Measurements from ENCODE around the gene KRABD2.
"Not testable (repeated sequence)": the region's sequence is repeated elsewhere in the genome, so short reads cannot be mapped to it uniquely, and the experiment has no call there.

Gene KRABD2

DNA sequence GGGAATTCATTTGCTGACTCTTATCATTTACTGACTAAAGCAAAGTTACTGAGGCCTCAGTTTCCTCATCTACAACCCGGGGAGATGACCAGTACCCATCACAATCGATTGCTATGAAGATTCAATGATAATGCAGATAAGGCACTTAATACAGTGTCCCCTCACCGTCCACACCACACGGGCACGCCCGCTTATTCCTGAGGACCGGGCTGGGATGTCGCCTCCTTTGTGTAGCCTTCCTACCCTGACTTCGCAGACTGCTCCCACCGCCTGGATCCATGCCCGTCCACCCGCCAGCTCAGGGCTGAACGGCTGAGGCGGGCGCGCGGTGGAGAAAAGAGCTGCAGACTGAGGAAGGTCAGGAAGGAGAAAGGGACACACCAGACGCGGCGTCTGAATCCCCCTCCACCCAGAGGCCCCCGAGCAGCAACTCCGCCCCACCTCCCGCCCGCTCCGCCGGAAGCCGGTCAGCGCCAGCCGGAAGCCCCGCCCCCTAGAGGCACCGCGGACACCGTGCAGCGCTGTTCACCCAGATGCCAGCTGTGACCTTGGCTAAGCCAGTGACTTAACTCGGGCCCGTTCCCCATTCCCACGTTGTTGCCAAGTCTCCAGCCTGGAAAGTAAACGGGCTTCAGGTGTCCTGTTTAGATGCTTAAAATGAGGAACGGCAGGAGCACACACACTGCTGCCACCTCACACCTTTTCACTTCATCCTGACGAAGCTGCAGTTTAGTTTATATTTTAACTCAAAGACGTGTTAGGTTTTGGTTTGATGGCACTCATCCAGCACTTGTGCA is at the start of gene KRABD2:
KRABD2 (minus strand) TSS at position 434 of the 797 bp plus-strand sequence.
- DNase-seq (ENCODE audit: low read depth in 2 of 2, low spot score in 1 of 2): peak; percentile 77 to 82

DNA sequence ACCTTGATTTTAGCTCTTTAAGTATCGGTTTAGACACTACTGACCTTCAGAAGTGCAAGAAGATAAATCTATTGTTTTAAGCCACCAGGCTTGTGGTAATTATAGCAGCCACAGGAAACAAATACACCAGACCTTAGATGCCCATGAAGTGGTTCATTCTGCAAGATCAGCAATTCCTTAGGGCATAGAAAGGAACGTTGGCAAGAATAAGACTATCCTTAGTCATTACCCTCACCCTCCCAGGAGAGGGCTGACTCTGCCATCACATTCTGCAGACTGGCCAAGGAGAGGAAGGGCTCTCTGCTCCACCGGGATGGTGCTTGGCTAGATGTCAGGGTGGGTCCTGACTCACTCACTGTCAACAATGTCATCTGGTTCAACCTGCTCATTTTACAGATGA is 45.1 kb upstream of the KRABD2 start:
- DNase-seq (ENCODE audit: low read depth in 2 of 2, low spot score in 1 of 2): no peak

GRCh38 chr17:8420041-8420934 is 43.8 kb upstream of the KRABD2 start:
- DNase-seq (ENCODE audit: low read depth in 2 of 2, low spot score in 1 of 2): no peak

DNA sequence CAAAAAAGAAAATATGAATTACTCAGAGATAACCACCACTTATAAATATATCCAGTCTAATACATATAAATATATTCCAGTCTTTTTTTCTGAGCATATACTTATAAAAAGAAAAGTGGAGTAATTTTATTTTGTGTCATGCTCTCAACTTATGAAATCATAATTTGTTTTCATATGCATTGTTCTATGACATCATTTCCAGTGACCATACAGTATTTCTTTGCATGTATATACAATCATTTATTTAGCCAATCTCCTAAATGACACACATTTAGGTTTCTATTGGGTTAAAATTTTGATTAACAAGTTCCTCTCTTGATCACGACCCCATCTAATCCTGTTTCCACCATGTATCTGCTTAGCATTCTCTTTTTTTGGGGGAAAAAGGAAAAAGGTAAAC is 42.8 kb upstream of the KRABD2 start:
- DNase-seq (ENCODE audit: low read depth in 2 of 2, low spot score in 1 of 2): no peak

DNA sequence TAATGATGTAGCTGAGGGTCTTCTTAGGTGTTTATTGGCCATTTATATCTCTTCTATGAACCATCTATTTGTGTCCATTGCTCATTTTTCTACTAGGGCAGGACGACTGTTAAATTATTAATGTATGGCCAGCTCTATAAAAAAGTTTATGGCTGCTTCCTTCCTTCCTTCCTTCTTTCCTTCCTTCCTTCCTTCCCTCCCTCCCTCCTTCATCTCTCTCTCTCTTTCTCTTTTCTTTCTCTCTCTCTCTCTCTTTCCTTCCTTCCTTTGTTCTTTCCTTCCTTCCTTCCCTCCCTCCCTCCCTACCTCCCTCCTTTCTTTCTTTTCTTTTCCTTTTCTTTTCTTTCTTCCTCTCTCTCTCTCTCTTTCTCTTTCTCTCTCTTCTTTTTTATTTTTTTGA is 42.0 kb upstream of the KRABD2 start:
- no peak for DNase-seq (ENCODE audit: low read depth in 2 of 2, low spot score in 1 of 2)

DNA sequence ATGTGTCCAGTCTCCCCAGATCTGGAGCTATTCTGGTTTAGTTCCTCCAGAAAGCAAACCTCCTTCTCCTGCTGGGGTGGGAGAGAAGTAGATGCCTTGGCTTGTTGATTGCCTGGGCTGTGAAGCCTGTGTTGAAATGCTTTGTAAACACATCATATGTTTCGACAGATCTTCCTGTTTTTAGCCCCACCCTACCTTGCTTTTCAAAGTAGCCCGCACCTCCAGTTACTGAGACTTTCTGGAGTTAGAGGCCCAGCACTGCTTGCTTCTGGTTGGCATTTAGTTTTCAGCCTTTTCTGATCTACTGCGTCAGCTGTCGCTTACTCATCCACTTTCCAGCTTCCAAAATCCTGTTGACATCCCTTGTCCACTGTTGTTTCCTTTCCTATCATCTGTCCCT is 41.3 kb upstream of the KRABD2 start:
- no peak for DNase-seq (ENCODE audit: low read depth in 2 of 2, low spot score in 1 of 2)

DNA sequence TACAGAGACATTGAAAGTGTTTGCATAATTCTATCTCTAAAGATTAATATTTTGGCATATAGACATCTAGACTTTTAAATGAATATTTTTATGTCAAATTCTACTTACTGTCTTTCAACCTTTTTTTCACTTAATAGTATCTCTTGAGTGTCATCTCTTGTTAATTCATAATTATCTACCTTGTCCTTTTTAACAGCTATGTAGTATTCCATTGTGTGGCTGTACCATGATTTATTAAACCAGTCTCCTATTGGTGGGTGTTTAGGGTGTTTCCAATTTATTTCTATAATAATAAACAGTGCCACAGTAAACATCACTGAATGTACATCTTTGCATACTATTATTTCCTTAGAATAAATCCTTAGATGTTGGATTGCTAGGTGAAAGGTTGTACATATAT is 37.4 kb upstream of the KRABD2 start:
- DNase-seq (ENCODE audit: low read depth in 2 of 2, low spot score in 1 of 2): no peak

DNA sequence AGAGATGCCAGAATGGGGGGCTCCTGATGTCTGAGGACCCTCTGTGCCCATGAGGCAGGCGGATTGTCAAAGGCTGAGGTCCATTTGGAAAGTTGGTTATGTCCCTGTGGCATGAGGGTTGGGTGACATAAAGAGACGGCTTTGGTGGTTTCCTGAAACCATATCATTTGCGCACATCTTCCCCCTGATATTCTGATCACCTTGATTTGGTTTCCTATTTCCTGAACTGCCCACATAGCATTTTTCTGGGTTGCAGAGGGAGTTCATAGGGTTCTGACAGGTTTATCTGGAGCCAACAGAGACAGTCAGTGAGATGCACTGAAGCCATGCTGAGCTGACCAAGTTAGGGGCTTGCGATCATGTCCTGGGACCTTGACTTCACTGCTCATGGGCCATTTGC is 36.8 kb upstream of the KRABD2 start:
- DNase-seq (ENCODE audit: low read depth in 2 of 2, low spot score in 1 of 2): no peak

DNA sequence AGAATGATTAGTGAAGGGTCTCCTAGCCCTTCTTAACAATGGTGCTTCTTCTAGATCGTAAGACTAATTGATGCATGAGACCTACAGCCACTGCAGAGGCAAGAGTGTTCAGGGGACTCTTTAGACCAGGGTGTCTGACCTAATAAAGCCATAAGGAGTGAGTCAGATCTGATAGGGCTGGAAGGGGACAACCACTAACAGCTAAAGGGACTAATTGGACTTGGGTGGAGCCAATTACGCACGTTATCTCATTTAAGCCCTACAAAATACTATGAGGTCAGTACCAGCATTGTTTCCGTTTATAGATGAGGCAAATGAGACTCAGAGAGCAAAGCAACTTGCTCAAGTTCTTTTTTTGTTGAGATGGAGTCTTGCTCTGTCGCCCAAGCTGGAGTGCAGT is 35.6 kb upstream of the KRABD2 start:
- DNase-seq (ENCODE audit: low read depth in 2 of 2, low spot score in 1 of 2): no peak

GRCh38 chr17:8410883-8411238 is 34.4 kb upstream of the KRABD2 start:
- DNase-seq (ENCODE audit: low read depth in 2 of 2, low spot score in 1 of 2): no peak

- peak; percentile 50 to 66 for DNase-seq (ENCODE audit: low read depth in 2 of 2, low spot score in 1 of 2)
Measured at GRCh38 chr17:8409966-8410882, 33.7 kb upstream of the KRABD2 start.

DNA sequence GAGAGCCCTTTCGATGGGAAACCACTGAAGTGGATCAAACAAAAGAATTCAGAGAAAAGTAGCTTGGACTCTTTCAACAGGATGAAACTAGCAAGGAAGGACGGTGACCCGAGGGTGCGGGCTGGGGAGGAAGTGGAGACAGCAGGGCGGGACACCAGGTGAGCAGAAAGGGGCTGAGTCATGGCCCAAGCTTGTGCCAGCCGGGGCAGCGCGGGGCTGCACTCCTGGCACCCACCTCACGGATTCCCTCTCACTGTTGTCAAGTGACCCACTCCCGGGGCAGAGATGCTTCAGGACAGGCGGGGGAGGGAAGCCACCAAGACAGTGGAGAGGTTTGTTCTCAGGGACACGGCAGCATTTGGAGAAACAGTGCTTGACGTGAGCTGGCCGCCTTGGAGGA is 31.9 kb upstream of the KRABD2 start:
- DNase-seq (ENCODE audit: low read depth in 2 of 2, low spot score in 1 of 2): no peak

GRCh38 chr17:8406174-8406573 is 29.7 kb upstream of the KRABD2 start:
- no peak for DNase-seq (ENCODE audit: low read depth in 2 of 2, low spot score in 1 of 2)

DNA sequence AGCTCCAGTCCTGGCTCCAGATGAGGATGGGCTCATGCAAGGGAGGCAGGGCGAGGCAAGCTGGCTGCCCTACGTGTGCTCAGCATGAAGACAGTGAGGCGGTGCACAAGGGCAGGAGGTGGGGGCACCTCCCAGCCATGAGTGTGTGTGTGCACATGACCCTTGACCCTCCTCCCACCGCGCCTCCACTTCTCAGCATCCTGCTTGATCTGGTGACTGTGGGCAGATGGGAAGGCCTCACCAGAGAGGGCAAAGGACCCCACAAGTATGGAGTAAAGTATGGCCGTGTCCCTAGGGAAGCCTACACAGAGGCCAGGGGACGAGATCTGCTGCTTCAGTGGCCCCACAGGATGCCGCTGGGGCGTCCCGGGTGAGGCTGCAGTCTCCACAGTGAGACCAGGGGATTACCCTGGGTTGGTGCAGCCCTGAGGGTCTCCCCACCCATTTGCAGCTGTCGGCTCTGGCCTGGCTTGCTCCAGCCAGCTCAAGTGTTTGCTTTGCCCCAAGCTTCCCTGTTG is 29.1 kb upstream of the KRABD2 start:
- DNase-seq (ENCODE audit: low read depth in 2 of 2, low spot score in 1 of 2): no peak

DNA sequence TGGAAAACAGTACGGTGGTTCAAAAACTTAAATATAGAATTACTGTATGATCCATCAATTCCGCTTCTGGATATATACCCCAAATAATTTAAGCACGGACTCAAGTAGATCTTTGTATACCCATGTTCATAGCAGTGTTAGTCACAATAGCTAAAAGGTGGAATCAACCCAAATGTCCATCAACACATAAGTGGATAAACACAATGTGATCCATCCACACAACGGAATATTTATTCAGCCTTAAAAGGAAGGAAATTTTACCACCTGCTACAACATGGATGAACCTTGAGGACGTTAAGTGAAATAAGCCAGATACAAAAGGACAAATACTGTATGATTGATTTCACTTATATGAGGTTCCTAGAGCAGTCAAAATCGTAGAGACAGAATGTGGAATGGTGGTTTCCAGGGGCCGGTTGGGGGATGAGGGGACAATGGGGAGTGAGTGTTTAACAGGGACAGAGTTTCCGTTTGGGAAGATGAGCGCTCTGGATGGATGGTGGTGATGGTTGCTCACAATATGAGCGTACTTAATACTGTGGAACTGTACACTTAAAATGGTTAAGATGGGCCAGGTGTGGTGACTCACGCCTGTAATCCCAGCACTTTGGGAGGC is 26.5 kb upstream of the KRABD2 start:
- DNase-seq (ENCODE audit: low read depth in 2 of 2, low spot score in 1 of 2): no peak

DNA sequence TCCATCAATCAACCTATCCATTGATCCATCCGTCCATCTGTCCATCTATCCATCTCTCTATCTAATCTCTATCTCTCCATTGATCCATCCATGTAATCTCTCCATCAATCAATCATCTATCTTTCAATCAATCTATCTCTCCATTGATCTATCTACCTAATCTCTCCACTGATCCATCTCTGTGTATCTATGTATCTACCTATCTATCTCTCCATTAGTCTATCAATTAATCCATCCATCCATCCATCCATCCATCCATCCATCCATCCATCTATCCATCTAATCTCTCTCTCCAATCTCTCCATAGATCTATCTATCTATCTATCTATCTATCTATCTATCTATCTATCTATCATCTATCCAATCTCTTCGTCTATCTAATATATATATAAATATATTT is 24.6 kb upstream of the KRABD2 start:
- DNase-seq (ENCODE audit: low read depth in 2 of 2, low spot score in 1 of 2): no peak

GRCh38 chr17:8398980-8399379 is 22.5 kb upstream of the KRABD2 start:
- DNase-seq (ENCODE audit: low read depth in 2 of 2, low spot score in 1 of 2): no peak

- no peak for DNase-seq (ENCODE audit: low read depth in 2 of 2, low spot score in 1 of 2)
Measured at GRCh38 chr17:8397636-8398035, 21.1 kb upstream of the KRABD2 start, which contains the start of gene RNF222. Gene RNF222 (minus strand): TSS chr17:8397827. CDS start chr17:8393461, 4,366 bp downstream.

- not testable (repeated sequence) for DNase-seq (ENCODE audit: low read depth in 2 of 2, low spot score in 1 of 2)
Measured at GRCh38 chr17:8394497-8394896, 18.0 kb upstream of the KRABD2 start.

GRCh38 chr17:8393470-8394231 is 17.1 kb upstream of the KRABD2 start:
- DNase-seq (ENCODE audit: low read depth in 2 of 2, low spot score in 1 of 2): no peak
